ENCODE measurements around the gene DSCAML1. TPM values are rescaled to one million over a fixed set of nuclear protein-coding genes. Genes with fewer than 3 reads are reported as not detected.
A peak's percentile ranks its signal among the peaks of the same experiment; 100 is the strongest.

DSCAML1 gene
- total and polyA plus RNA-seq, 10 of the 15 experiments (the other 5 are each of a cell fraction or from before 2014, with no cell fraction given), result 0.03 to 0.18 (median 0.06) TPM; not detected in 1

- Histone ChIP-seq H3K4me3 (no peak overlapping the region), H3K27ac (ENCODE audit: control insufficient read depth, insufficient read depth) (no peak overlapping the region), H3K4me2 (ENCODE audit: control insufficient read depth, insufficient read depth) (no peak overlapping the region), H4K20me1 (ENCODE audit: control insufficient read depth, insufficient read depth) (no peaks in the 10 kb centered on the region), H3K4me1 (ENCODE audit: control insufficient read depth, insufficient read depth, low read length) (no peaks in the 10 kb centered on the region), H3K9me3 (replicated peaks; ENCODE audit: control insufficient read depth, insufficient read depth, low read length) (no peaks in the 10 kb centered on the region), H3K27me3 (replicated peaks in 1 of 2; ENCODE audit: control insufficient read depth in 2 of 2, insufficient read depth in 2 of 2, low read length in 1 of 2) (no peaks in the 10 kb centered on the region; a peak in 1 of 4 replicates), H3K79me2 (ENCODE audit: control insufficient read depth, insufficient read depth, low read length) (no peaks in the 10 kb centered on the region), H3K9ac (ENCODE audit: control insufficient read depth, insufficient read depth, low read length) (no peak overlapping the region), H3K36me3 (ENCODE audit: control insufficient read depth in 2 of 2, insufficient read depth in 2 of 2, low read length in 1 of 2) (no peaks in the 10 kb centered on the region), H2AFZ (ENCODE audit: control insufficient read depth, low read depth, low read length) (no peak overlapping the region)
- POLR2A ChIA-PET, result interaction anchor here (1.2 kb wide), 1 partner anchor 13 kb away, joined by 4 read pairs; no protein-coding TSS in a partner anchor
- CTCF ChIA-PET, result interaction anchor here (0.7 to 4.3 kb wide), 7 partner anchors 12 to 373 kb away, joined by 3 to 24 read pairs (median 5); no protein-coding TSS in a partner anchor
- in situ Hi-C loops (cut with MboI), result loop anchor here (25.0 kb wide), 1 partner anchor 619 kb away; no protein-coding TSS in a partner anchor
- WGBS (ENCODE audit: insufficient coverage, insufficient replicate concordance, low lambda C conversion rate, missing lambda C conversion rate), result 44% methylated on average over 38 of the region's 38 CpGs
- ATAC-seq (peak; percentile 91), FAIRE-seq (no peak), DNase-seq (ENCODE audit: low read depth, low spot score) (no peak)
- RAD21 ChIA-PET (ENCODE audit: unreplicated experiment), result interaction anchor here (0.6 to 2.6 kb wide), 4 partner anchors 17 to 372 kb away, joined by 3 to 6 read pairs (median 4); no protein-coding TSS in a partner anchor
- SMC1A ChIA-PET (ENCODE audit: uncharacterized antibody, unreplicated experiment), result interaction anchor here (0.8 to 1.8 kb wide), 4 partner anchors 10 to 374 kb away, joined by 3 to 5 read pairs (median 4); no protein-coding TSS in a partner anchor
- intact Hi-C loops (cut with micrococcal nuclease; ENCODE audit: unreplicated experiment), result no loop called here
- BruUV-seq (replicated peaks), result no TSS peak
- TF ChIP-seq RUNX3 (IDR thresholded peaks at IDR 0.05; ENCODE audit: low read length), result no peak
- no peak for TF ChIP-seq ZNF592 (IDR thresholded peaks at IDR 0.05)
- TF ChIP-seq NR2F1 (conservative IDR thresholded peaks at IDR 0.05), result no peak
- no peak for TF ChIP-seq MAX (IDR thresholded peaks at IDR 0.05; ENCODE audit: low read depth, low read length)
- TF ChIP-seq CTCF (IDR thresholded peaks at IDR 0.05 in 2 of 3, conservative IDR thresholded peaks at IDR 0.05 in 1 of 3; ENCODE audit: control insufficient read depth in 2 of 3, extremely low read depth in 1 of 3, insufficient read depth in 1 of 3, low read depth in 3 of 3, low read length in 3 of 3), result peak; percentile 35 to 76 (median 58); a peak in 4 of 6 replicates
- TF ChIP-seq RAD21 (IDR thresholded peaks at IDR 0.05; ENCODE audit: insufficient read depth, low read depth, low read length), result peak; percentile 83
- TF ChIP-seq SUPT20H (IDR thresholded peaks at IDR 0.05; ENCODE audit: borderline replicate concordance, control insufficient read depth, low read depth, low read length), result no peak
- TF ChIP-seq MLLT1 (IDR thresholded peaks at IDR 0.05), result no peak
- TF ChIP-seq YY1 (IDR thresholded peaks at IDR 0.05; ENCODE audit: low read depth, low read length), result peak; percentile 13; the same call in 1 of the 2 replicates
- no peak for TF ChIP-seq NR2C2 (IDR thresholded peaks at IDR 0.05; ENCODE audit: borderline replicate concordance, control insufficient read depth, insufficient read length, low read depth)
Observed at GRCh38 chr11:117443266-117444186, 353.5 kb downstream of the DSCAML1 start.

Measured in GM12878 (cell line).